Mononuclear cell (primary cell): ENCODE measurements around the gene EOLA1. TPM values are rescaled to one million over a fixed set of nuclear protein-coding genes. Genes with fewer than 3 reads are reported as not detected.
"Not testable (repeated sequence)": the region's sequence is repeated elsewhere in the genome, so short reads cannot be mapped to it uniquely, and the experiment has no call there.

Experiments used
- H3K27me3 ChIP-seq: 2 replicates; pipeline ENCODE4 v1.6.0; 2011; ENCODE audit warnings: low read length, control low read depth; ENCODE audit not compliant: insufficient read depth
- H3K4me1 ChIP-seq: 2 replicates; pipeline ENCODE4 v1.5.1; 2011; ENCODE audit warnings: mild to moderate bottlenecking, low read length, control low read depth; ENCODE audit not compliant: insufficient read depth
- H3K4me3 ChIP-seq: 2 replicates; pipeline ENCODE4 v1.5.1; 2011; ENCODE audit warnings: mild to moderate bottlenecking, low read length, moderate library complexity
- H3K9me3 ChIP-seq: 2 replicates; pipeline ENCODE4 v1.5.1; 2011; ENCODE audit warnings: low read depth, mild to moderate bottlenecking, control low read depth, low read length
- total RNA-seq: library from RNA; depleted of rRNA; stranded (reverse); fragments of >200 nt; gene quantifications from one replicate; pipeline ENCODE4 v1.2.3, GENCODE V29; 2012

EOLA1 gene
- total RNA-seq, 1 donor, result 15.8 TPM

DNA sequence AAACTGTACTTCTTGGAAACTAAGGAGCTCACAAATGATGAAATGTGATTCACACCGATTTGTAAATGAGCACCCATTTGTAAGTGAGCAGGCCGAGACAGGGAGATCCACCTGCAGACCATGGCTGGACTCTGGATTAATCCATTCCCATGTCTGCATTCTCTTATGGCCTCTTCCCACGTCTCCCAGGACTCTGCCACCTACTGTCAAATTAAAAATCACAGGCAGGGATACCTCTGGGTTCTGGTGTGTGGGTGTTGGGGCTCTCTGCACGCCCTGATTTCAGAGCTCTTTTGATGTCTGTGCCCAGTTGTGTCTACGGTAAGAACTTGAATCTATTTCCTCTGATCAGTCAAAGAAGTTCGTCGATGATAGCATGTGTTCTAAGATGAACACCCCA lies 50.2 kb downstream of the EOLA1 start:
- not testable (repeated sequence) for H3K27me3 ChIP-seq

DNA sequence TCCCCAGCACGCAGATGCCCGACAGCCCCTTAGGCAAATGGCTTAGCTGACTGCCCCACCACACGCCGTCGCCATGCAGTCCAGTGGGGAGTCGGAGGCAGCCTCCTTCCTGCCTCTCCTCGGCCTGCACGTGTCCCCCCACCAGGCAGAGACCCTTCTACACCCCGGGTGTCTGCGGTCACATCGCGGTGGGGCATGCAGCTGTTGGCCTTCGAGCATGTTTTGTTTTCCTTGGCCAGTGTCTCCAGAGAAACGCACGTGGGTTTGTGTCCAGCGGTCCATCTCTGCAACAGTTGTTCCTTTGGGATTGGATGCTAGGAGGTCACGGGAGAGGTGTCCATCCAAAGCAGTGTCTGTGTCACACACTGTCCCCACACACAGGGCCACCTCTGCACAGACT lies 54.4 kb downstream of the EOLA1 start, which contains the start of gene HSFX2:
TSS of gene HSFX2 (minus strand) at position 101 of the 400 bp plus-strand sequence. CDS start 614 bp downstream, outside the sequence.
- H3K4me3 ChIP-seq, H3K4me1 ChIP-seq, H3K27me3 ChIP-seq, H3K9me3 ChIP-seq: not testable (repeated sequence)

More for the DNA sequence above, 50.2 kb downstream of the EOLA1 start:
- H3K9me3 ChIP-seq, H3K4me1 ChIP-seq, H3K4me3 ChIP-seq: not testable (repeated sequence)

DNA sequence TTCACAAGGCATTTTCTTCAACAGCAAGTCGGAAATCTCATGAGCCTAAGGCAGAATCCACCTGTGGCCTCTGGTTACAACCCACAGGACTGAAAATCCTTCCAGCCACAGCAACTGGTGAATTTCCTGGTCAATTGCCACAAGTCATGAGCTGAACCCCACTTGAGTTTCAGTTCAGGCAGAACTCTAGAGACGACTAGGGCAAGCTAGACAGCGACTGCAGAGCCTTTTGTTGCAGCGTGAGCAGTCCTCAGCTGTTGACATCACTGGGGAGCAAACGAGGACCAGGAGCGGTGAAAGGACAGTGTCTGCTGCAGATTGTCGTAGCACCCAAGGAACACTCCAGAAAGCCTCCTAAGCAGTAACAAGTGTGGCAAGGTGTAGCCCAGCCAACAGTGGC lies 55.1 kb downstream of the EOLA1 start:
- not testable (repeated sequence) for H3K27me3 ChIP-seq, H3K9me3 ChIP-seq, H3K4me1 ChIP-seq, H3K4me3 ChIP-seq

Other genes with a start within 250 kb of the EOLA1 start
- 89.9 TPM for gene IDS, start 35.7 kb upstream of the EOLA1 start, total RNA-seq
- not detected for gene HSFX3, start 8.9 kb downstream of the EOLA1 start, total RNA-seq
- gene MAGEA9B, start 46.4 kb downstream of the EOLA1 start, total RNA-seq, result not detected
- gene HSFX2, start 54.3 kb downstream of the EOLA1 start, total RNA-seq, result 0.21 TPM
- 5.5 TPM for gene TMEM185A, start 90.8 kb downstream of the EOLA1 start, total RNA-seq
- gene MAGEA11, start 171.0 kb downstream of the EOLA1 start, total RNA-seq, result not detected
- not detected for gene HSFX1, start 233.1 kb downstream of the EOLA1 start, total RNA-seq
- not detected for gene MAGEA9, start 240.9 kb downstream of the EOLA1 start, total RNA-seq